ENCODE measurements around the gene MEGF9.
"Not testable (repeated sequence)": the region's sequence is repeated elsewhere in the genome, so short reads cannot be mapped to it uniquely, and the experiment has no call there.

MEGF9 gene

DNA sequence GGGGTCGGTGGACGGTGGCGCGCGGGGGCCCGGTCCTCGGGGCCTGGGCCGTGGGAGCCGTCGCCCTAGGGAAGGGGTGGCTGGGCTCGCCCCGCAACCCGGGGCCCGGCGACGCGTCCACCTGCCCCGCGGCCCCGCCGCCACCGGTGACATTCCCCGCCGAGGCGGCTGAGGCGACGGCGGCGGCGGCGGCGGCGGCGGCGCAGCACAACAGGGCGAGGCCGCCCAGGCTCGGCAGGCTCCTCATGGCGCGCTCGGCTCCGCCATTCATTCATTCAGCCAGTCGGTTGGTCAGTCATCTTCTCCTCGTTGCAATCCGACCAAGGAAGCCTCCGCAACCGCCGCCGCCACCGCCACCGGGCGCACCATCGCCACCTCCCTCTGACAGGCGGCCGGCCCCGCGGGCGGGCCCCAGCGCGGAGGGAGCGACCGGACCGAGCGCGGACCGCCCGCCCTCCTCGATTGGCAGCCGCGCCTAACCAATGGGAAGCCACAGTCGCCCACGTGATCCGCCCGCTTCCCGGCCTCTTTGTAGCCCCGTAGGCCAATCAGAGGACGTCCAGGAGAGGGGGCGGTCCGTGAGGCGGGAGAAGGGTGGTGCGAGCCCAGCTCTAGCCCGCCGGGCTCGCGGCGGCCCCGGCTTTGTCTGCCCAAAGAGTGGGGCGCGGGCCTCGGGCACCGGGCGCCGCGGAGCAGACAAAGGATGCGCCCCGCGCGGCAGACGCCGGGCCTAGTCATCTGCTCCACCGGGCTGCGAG, at the start of gene MEGF9:
TSS of gene MEGF9 (minus strand) at position 383 of the 758 bp plus-strand sequence. CDS start at position 271, 112 bp downstream.
- DNase-seq (ENCODE audit: low read depth) = peak; percentile 95

DNA sequence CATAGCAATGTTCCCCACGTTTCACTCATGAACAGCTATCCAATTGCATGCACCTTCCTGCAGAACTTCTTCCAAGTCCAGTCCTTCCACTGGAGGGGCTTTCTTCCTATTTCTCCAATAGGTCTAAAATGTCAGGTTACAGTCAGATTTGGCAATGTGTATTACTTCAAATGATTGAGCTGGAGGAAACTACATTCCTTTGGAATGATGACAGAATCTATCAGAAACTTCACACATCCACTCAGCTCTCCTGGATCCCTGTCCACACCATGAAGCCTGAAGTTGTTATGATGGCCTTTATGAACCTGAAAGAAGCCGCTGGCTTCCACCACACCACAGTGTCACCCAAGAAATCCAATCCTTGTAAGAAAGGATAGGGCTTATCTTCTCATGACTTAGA, 46.7 kb upstream of the MEGF9 start:
- no peak for DNase-seq (ENCODE audit: low read depth)

DNA sequence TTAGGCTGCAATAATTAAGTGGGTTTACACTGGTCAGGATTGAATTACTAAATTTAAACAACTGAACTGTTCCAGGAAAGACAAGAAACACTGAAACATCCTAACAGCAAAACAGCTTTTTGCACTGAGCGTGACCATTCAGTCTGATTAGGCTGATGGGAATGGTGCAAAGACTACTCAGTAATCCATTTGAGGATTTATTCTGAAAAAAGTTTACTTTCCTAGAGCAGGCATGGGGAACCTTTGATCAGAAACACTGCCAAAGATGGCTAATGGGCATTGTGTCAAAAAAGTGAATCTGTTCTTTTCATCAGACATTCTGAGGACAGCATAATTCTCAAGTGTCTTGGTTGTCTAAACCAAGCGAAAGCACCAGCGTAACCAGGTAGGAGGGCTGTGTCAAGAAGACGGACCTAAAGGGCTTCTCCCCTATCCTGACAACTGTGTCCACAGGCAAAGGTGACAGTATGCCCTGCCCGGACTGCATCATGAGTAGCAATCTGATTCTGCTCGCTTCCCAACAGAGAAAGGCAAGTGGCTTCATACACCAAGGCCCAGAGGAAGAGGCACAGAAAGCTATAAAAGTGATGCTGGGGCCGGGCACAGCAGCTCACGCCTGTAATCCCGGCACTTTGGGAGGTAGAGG, 45.6 kb upstream of the MEGF9 start:
- DNase-seq (ENCODE audit: low read depth) = no peak

DNA sequence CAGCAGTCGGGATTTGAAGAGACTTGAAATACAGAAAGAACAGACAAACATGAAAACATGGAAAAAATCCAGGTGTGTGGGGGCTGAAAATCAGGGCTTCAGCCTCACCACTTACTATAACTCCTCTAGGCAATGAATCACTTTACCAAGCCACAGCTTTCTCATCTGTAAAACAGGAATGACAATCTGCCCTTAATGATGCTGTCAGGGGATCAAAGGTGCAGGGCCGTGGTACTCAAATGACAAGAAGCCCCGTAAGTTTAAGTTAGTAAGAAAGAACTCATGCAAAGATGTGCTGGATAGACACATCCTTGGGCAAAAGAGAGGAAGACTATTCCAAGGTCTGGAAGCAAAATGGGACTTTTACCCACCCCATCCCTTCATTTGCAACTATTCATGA, 44.3 kb upstream of the MEGF9 start:
- DNase-seq (ENCODE audit: low read depth) = no peak

DNA sequence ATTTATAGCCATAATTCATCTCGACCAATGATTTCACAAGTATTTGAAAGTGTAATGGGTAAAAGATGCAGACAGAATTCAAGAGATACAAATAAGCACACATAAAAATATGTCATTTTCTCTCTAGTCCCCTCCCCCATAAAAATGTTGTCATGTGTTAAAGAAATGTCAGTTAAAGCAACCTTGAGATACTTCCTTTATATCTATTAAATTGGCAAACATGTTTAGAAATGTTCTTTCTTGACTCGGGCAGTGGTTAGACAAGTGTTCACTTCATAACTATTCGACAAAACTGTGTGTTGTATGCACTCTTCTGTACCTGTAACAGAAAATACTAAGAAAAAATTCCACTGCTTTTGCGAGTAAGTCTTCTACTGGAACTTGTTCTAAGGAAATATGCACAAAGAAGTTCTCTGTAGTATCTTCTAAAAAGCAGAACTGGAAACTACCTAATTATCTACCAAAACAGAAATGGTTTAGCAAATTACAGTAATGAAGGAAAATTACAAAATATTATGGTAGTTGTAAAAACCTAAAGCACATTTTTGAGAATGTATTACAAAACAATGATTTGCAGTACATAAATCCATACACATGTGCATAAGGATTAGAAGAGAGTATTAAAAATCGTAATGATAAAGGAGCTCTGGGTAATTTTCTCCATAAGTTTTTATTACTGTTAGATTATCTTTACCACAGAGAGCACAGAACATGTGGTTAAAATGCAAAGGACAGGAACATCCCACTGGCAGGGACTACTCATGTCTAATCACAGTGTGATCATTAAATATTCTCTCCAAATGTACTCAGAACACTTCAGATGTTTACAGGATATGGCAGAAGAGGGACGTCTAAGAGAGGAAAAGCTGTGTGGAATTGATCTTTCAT, 43.0 kb upstream of the MEGF9 start:
- DNase-seq (ENCODE audit: low read depth) = no peak

DNA sequence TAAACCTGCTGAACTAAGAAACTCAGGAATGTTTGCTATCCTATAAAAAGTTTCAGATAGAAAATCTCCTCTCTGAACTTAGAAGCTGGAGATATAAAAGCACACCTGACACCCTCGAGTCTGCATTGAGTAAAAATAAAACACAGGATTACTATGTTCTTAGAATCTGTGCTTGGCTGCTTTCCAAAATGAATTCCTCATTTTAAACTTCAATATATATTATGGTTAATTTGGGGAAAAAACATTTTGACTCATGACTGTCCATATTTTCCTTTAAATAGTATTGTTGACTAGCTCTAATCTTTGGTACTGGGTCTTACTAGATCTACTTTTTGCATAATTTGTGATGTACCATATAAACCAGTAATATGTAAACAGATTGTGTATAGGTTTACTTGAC, 42.3 kb upstream of the MEGF9 start:
- DNase-seq (ENCODE audit: low read depth) = no peak

DNA sequence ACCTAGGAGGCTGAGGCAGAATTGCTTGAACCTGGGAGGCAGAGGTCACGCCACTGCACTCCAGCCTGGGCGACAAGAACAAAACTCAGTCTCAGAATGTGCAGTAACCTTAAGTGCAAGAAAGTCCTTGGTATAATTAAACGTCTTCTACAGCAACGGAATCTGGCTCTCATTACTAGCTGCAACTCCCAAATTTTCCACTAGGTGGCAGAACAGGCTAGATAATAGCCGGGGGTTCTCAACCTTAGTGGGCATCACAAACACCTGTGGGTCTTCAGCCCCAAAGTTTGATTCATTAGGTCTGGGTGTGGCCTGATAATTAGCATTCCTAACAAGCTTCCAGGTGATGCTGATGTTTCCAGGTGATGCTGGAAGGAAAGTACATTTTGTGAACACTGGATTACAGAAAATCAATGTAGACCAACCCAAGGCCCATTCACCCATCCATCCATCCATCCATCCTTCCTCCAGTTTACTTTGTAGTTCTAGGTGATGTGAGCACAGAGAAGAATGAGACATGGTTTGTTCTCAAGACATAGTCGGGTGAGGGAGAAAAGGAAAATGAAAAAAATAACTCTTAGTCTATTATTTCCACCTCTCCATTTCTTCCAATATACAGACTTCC, 41.7 kb upstream of the MEGF9 start:
- peak; percentile 19 for DNase-seq (ENCODE audit: low read depth)

DNA sequence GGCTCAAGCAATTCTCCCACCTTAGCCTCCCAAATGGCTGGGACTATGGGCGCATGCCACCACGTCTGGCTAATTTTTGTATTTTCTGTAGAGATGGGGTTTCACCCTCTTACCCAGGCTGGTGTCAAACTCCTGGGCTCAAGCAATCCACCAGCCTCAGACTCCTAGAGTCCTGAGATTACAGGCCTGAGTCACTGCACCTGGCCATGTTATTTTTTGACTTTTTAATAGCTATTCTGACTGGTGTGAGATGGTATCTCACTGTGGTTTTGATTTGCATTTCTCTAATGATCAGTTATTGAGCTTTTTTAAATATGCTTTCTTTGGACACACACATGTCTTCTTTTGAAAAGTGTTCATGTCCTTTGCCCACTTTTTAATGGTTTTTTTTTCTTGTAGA, 40.8 kb upstream of the MEGF9 start:
- DNase-seq (ENCODE audit: low read depth) = no peak

DNA sequence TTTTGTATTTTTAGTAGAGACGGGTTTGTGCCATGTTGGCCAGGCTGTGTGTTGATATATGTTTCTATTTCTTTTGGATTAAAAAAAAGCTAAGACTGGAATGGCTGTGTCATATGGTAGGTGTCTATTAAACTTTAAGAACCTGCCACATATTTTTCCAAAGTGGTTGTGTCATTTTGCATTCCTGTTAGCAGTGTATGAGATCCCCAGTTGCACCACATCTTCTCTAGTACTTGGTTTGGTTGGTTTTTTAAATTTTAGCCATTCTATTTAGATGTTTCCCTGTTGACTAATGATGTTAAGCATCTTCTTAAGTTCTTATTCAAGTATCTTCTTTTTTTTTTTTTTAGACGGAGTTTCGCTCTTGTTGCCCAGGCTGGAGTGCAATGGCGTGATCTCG, 36.2 kb upstream of the MEGF9 start:
- DNase-seq (ENCODE audit: low read depth) = no peak

DNA sequence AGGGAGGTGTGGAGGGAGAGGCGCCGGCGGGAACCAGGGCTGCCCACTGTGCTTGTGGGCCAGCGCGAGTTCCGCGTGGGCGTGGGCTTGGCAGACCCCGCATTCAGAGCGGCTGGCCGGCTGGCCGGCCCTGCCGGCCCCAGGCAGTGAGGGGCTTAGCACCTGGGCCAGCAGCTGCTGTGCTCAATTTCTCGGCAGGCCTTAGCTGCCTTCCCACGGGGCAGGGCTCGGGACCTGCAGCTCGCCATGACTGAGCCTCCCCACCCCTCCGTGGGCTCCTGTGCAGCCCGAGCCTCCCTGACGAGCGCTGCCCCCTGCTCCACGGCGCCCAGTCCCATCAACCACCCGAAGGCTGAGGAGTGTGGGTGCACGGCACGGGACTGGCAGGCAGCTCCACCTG, 32.1 kb upstream of the MEGF9 start:
- DNase-seq (ENCODE audit: low read depth) = not testable (repeated sequence)

DNA sequence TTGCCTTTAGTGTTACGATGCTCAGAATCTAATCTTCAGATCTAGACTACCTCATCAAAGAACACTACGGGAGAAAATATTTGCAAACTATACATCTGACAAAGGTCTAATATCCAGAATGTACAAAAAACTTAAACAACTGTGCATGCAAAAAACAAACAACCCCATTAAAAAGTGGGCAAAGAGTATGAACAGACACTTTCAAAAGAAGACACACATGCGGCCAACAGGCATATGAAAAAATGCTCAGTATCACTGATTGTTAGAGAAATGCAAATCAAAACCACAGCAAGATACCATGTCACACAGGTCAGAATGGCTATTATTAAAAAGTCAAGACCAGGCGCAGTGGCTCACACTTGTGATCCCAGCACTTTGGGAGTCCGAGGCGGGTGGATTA, 31.0 kb upstream of the MEGF9 start:
- no peak for DNase-seq (ENCODE audit: low read depth)

DNA sequence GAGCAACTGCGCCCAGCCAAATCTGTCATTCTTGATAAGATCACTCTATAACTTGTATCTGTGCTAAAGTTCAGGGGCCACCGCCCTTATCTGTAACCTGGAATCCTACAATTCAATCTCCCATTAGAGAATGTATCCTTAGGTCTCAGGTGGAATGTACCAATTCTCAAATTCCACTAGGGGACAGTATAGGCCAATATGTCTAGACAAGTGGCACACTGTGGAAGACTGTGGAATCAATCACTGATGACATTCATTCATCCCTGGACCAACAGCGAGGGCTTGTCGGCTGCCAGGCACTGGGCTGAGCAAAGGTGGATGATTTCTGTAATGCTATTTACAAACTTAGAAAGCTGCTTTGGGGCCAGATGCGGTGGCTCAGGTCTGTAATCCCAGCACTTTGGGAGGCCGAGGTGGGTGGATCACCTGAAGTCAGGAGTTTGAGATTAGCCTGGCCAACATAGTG, 28.7 kb upstream of the MEGF9 start:
- DNase-seq (ENCODE audit: low read depth) = no peak

DNA sequence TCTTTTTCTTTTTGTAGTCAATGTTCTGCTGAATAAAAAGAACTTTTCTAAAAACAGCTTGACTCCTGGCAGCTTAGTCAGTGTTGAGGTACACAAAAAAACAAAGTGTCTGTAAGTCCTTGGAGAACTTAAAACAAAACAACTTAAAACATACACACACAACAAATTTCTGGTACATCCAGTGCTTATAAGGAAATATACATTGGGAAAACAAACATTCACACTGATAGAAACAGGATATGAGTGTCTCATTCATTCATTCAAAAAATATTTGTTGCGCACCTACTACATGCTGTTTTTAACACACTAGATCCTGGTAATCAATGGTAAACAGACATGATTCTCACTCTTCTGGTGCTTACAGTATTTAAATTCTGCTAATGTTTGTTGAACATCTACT, 27.4 kb upstream of the MEGF9 start:
- DNase-seq (ENCODE audit: low read depth) = no peak

DNA sequence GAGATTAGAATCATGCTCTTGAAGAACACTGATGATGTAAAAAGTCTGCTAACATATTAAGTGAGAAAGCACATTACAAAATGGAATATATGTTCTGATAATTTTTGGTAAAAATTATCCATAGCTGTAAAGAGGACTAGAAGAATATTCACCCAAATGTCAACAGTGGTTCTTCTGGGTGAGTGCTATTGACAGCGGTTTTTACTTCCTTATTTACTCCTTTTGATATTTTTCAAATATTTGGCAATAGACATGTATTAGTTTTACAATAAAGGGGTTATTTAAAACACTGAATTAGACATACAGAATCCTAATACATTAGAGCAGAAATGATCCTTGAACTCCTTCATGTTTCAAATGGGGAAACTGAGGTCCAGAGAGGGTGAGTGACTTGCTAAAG, 26.9 kb upstream of the MEGF9 start:
- no peak for DNase-seq (ENCODE audit: low read depth)

DNA sequence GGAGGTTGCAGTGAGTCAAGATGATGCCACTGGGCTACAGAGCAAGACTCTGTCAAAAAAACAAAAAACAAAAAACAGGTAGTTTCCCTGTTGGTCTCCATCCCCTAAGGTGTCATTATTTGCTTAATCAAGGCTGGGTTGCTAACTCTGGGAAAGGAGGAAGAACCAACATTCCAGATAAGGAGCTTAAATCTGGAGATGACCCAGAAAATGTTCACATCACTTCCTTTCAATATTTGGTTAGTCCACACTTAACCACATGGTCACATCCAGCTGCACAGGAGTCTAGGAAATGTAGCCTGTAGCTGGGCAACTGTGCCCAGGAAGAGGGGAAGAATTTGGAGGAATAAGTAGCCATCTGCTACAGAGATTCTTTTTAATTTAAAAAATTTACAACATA, 25.9 kb upstream of the MEGF9 start:
- DNase-seq (ENCODE audit: low read depth) = no peak

DNA sequence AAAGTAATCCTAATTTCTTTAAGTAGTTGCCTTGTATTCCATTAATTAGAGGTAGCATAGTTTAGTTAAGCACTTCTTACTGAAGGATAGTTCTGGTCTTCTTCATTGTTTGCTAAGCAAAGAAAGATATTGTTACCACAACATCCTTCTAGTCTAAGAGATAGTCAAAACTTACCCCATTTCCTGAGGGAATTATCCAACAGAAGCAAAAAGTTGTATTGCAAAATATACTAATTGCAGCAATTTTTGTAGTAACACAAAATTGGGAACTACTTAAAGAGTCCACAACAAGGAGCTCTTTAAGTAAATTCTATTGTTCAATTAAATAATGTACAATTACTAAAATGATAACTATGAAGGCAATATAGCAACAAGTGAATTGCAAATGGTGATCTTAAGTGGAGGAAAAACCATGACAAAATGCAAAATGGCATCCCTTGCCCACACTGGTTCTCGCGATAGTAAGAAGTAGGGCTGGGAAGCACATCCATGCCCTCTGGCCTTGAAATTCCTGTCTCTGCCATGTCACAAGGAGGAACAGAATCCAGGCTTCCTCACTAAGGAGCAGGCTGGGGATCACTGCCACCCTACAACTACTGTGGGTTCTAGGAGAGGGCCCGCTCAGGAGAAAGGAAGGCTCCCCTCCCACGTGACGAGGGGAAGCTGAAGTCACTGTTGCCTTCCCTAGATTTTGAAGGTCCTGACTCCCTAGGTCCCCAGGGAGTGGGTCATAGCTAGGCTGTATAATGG, 23.3 kb upstream of the MEGF9 start:
- no peak for DNase-seq (ENCODE audit: low read depth)

DNA sequence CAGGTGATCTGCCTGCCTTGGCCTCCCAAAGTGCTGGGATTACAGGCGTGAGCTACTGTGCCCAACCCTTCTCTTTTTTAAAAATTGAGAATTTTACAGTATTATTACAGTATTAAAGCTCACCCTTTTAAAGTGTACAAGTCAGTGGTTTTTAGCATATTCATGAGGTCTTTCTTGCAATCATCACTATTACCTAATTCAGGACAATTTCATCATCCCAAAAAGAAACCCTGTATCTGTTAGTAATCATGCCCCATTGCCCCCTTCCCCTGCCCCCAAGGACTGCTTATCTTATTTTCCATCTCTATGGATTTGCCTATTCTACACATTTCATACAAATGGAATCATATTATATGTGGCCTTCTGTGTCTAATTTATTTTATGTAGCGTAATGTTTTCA, 22.6 kb upstream of the MEGF9 start:
- DNase-seq (ENCODE audit: low read depth) = no peak

DNA sequence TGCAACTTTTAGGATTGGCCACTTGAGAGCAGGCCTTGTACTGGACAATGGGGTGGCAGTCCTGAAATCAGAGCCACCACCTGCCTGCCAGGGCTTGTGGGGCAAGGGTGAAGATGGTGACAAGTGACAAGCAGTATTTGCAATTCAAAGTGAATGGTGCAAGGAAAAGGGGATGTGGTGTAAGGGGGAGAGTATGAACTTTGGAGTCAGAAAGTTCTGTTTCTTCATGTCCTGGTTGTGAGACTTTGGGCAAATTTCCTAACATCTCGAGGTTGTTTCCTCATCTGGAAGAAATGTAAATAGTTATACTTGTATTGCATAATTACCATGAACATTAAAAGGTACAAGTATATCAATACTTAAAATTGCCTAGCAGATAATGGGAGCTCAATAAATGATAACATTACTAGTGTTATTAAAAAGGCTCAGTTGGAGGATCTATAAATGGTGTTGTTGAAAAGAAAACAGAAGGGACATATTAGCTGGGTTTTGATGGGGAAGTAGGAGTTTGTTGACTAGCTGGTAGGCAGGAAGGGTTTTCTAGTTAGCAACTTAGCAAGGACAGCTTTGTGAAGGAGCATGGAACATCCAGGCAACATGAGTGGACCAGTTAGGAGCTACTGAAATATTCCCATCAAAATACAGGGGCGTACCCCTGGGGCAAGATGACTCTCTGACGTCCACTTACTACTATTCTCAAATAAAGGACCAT, 21.3 kb upstream of the MEGF9 start:
- no peak for DNase-seq (ENCODE audit: low read depth)

DNA sequence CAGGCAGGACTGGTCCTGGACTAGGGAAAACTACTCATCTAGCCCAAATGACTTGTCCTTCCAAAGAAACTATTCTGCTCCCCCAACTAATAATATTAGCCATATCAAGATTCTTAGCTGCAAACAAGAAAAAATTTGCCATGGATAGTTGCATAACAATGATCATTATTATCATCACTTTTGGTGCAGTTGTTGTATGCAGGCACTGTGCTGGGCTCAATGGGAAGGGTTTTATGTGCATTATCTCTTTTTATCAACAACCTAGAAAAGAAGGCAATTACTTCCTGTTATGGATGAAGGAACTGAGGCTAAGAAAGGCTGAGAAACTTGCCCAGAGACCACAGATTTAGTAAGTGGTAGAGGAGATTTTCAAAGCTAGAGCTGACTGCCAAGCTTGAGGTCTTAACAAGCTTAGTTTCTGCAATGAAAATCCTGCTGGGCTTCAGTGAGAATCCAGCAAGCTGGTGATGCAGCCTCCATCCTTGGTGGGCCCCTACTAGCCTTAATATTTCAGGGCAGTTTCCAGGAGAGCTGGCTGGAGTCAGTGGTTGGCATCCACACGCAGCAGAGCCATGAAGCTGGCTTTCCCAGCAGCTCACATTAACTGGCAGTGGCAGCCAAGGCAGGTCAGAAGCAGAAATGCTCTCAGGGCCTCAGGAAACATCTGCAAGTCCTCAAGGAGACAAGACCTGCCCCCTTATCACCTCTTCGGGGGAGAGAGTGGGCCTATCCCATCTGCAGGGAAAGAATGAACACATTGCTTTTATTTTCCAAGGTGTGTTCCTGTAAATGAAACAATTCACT, 20.5 kb upstream of the MEGF9 start:
- no peak for DNase-seq (ENCODE audit: low read depth)

DNA sequence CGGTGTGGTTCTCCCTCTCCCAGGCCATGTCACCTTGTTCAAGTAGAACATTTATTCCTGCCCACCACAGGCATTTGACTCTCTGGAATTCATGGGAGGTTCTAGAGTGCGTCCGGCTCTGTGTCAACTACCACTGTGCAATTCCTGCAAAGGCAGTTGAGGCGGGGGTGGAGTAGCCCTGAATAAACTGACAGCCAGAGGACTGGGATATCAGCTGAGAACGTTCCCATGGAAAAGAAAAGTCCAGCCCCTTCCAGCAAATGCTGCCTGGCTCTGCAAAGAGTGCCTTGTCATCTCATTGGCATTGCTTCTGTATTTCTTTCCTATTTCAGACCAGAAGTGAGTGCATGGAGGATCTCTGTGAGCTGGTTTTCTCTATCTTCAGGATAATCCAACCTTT, 18.9 kb upstream of the MEGF9 start:
- DNase-seq (ENCODE audit: low read depth) = no peak

Measured in T-helper 22 cell (primary cell).